Femur (tissue), 1 donor: ENCODE measurements around the gene CHRNA7.
"Not testable (repeated sequence)": the region's sequence is repeated elsewhere in the genome, so short reads cannot be mapped to it uniquely, and the experiment has no call there.

Experiments
- DNase-seq: peaks from one replicate; pipeline ENCODE4 v3.0.0-alpha.2; 2017

The CHRNA7 gene

GRCh38 chr15:32196206-32196605 lies 165.9 kb downstream of the CHRNA7 start:
- DNase-seq = not testable (repeated sequence)

- DNase-seq = not testable (repeated sequence)
Measured at GRCh38 chr15:32198938-32199337, 168.6 kb downstream of the CHRNA7 start.

- DNase-seq = not testable (repeated sequence)
Measured at GRCh38 chr15:32209081-32209480, 178.8 kb downstream of the CHRNA7 start.

GRCh38 chr15:32218666-32219065 lies 188.4 kb downstream of the CHRNA7 start:
- no peak for DNase-seq
